Vagina (tissue), 2 donors: ENCODE results near the gene MAGEB3.

Experiments
- POLR2A ChIP-seq, 2 donors: fragments of 450-650 bp; IDR thresholded peaks; one replicate each; pipeline ENCODE4 v1.6.1; 2017; ENCODE audit warnings: antibody characterized with exemption in 2 of 2, mild to moderate bottlenecking in 2 of 2, moderate library complexity in 2 of 2
- TF ChIP-seq, protein P1 (sequence below), 3 experiments: fragments of 450-650 bp in 2 of 3; fragments of 200-600 bp in 1 of 3; sonication (generic) in 1 of 3; IDR thresholded peaks; one replicate each; pipeline ENCODE4 v1.5.1; 2017 to 2019; ENCODE audit warnings: antibody characterized with exemption in 3 of 3, mild to moderate bottlenecking in 2 of 3, moderate library complexity in 2 of 3

- TF ChIP-seq, protein P1, sequence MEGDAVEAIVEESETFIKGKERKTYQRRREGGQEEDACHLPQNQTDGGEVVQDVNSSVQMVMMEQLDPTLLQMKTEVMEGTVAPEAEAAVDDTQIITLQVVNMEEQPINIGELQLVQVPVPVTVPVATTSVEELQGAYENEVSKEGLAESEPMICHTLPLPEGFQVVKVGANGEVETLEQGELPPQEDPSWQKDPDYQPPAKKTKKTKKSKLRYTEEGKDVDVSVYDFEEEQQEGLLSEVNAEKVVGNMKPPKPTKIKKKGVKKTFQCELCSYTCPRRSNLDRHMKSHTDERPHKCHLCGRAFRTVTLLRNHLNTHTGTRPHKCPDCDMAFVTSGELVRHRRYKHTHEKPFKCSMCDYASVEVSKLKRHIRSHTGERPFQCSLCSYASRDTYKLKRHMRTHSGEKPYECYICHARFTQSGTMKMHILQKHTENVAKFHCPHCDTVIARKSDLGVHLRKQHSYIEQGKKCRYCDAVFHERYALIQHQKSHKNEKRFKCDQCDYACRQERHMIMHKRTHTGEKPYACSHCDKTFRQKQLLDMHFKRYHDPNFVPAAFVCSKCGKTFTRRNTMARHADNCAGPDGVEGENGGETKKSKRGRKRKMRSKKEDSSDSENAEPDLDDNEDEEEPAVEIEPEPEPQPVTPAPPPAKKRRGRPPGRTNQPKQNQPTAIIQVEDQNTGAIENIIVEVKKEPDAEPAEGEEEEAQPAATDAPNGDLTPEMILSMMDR (IDR thresholded peaks at IDR 0.05) = no peak
- no peak for TF ChIP-seq POLR2A (IDR thresholded peaks at IDR 0.05)
Observed at GRCh38 chrX:30278365-30278764, 47.9 kb downstream of the MAGEB3 start.
